ENCODE results near the gene BLOC1S3.

BLOC1S3 gene

GRCh38 chr19:45162608-45163143 is 15.9 kb upstream of the BLOC1S3 start:
- DNase-seq, result no peak

DNA sequence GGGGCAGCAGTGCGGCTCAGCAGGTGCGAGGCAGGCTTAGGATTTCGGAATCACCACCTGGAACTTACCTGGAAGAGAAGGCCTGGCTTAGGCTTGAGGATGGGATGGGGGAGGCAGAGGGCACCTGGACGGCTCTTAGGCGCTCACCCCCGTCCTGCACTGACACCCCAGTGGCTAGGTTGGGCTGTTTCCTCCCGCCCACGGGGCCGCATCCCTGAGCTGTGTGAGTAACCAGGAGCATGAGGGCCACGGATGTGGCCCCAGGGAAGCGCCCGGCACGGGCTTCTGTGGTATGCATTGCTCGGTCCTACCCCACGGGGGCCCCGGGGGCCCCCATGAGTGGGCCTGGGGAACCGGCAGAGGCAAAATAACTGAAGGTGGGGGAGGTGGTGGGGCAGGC is 15.4 kb upstream of the BLOC1S3 start:
- no peak for DNase-seq

DNA sequence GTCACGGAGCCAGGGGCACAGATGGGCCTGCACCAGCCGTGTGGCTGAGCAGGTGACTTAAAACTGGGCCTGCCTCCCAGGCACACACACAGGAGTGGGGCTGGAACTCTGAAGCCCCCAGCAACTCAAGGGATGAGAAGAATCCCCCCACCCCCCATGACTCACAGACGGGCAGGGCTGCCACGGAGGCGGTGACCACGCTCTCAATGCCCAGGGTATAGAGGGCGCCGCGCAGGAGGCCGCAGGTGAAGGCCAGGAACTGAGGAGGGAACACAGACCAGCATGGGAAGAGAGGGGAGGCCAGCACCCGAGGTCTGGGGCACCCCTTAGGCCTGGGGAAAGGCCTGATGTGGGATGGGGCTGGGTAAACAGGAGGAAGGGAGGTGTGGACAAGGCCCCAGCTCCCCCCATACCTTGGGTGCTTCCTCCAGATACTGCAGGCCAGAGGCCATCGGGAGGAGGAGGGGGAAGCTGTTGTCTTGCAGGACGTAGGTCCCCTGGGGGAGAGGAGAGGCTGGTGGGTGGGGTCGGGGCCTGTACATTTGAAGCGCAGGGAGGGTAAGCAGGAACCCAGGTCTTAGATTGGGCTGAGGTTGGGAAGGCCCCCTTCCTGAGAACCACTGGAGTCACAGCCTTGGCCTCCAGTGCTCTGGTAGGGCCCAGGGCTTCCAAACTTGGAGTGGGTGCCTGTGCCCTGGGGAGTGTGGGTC is 14.7 kb upstream of the BLOC1S3 start:
- no peak for DNase-seq

GRCh38 chr19:45164577-45165335 is 13.8 kb upstream of the BLOC1S3 start:
- no peak for DNase-seq

- no peak for DNase-seq
Measured at GRCh38 chr19:45166723-45167252, 11.8 kb upstream of the BLOC1S3 start.

- no peak for DNase-seq
Measured at GRCh38 chr19:45168767-45169351, 9.7 kb upstream of the BLOC1S3 start.

DNA sequence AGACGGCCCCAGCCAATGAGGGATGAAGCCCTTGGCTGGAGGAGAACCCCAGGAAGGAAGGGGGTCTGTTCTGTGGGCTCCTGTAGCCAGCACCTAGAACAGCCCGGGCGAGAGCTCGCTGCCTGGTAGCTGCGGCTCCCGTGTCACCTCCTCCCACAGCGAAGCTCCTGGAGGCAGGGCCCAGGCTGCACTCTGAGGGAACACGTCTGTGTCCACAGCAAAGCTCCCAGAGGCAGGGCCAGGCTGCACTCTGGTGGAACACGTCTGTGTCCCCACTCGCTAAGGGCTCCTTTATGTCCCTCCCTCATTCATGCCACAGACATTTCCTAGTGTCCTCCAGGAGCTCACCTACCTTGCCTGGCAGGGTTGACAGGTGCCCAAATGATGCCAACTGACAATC is 9.0 kb upstream of the BLOC1S3 start:
- no peak for DNase-seq

DNA sequence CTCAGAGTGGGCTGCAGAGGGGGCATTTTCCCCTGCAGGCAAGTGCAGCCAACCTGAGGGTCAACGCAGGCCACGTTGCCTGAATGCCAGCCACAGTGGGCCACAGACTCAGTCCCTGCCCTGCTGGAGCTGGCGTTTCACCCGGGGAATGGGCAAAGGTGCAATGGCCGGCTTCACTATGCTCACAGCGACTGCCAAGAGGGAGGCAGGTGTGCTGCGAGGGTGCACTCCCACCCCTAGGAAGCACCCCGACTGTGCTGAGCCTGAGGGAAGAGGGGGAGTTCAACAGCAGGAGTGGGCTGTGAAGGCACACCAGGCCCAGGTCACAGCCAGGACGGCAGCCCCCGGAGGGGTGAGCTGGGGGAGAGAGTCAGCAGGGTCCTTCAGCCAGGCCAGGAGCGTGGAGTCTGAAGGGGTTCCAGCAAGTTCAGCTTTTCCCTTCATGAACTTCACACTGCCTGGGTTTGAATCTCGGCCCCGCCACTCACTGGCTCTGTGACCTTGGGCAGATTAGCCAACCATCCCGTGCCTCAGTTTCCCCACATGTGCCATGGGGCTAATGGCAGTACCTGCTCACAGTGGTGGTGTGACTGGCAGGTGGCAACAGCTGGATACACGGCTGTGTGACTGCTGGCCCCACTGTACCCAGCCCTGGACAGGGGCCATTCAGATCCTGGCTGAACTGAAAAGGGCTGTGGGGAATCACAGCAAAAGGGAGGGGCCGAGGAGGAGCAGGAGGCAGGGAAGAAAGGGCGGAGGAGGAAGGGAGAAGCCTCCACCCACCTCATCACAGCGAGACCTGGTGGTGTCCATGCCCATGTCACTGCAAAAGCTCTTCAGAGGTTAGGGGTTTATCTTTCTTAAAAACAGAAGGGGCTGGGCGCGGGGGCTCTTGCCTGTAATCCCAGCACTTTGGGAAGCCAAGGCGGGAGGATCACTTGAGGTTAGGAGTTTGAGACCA is 8.2 kb upstream of the BLOC1S3 start:
- no peak for DNase-seq

DNA sequence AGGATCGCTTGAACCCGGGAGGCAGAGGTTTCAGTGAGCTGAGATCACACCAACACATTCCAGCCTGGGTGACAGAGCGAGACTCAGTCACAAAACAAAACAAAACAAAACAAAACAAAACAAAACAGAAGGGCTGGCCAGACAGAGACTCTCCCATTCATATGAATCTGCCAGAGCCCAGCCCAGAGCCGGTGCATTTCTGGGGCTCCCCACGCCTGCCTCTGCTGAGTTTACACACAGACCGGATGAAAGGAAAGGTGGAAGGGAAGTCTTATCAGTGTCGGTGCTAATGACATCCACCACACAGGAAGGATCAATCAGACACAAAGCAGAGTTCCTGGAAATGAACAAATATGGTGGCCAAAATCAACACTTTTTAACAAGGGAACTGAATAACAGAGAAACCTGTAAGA is 7.4 kb upstream of the BLOC1S3 start:
- DNase-seq, result no peak

DNA sequence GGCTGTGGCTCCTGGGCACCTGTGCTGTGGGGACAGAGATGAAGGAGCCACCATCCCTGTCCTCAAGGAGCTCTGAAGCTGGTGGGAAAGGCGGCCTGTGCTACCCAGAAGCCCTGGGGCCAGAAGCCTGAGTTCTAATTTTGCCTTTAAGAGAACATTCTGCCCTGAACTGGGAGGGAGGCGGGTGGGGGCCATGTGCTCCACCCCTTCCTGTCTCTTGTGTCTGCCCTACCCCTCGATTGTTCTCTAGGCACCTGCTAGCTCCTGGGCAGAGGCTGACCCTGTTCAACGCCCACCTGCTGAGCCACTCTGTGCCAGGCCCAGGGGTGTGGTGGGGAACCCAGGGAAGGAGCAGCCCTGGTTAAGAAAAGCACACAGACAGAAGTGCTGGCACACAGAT is 6.4 kb upstream of the BLOC1S3 start:
- DNase-seq, result no peak

GRCh38 chr19:45172611-45173208 is 5.9 kb upstream of the BLOC1S3 start:
- DNase-seq, result no peak

- no peak for DNase-seq
Measured at GRCh38 chr19:45173816-45174215, 4.8 kb upstream of the BLOC1S3 start.

- DNase-seq, result no peak
Measured at GRCh38 chr19:45175515-45176345, 2.9 kb upstream of the BLOC1S3 start.

- no peak for DNase-seq
Measured at GRCh38 chr19:45177817-45178261, 745 bp upstream of the BLOC1S3 start, which contains the start of gene TRAPPC6A. TSS of gene TRAPPC6A (minus strand) at chr19:45178237. CDS start at chr19:45178218, 19 bp downstream.

- DNase-seq, result no peak
Measured at GRCh38 chr19:45179072-45179891, 698 bp downstream of the BLOC1S3 start.

DNA sequence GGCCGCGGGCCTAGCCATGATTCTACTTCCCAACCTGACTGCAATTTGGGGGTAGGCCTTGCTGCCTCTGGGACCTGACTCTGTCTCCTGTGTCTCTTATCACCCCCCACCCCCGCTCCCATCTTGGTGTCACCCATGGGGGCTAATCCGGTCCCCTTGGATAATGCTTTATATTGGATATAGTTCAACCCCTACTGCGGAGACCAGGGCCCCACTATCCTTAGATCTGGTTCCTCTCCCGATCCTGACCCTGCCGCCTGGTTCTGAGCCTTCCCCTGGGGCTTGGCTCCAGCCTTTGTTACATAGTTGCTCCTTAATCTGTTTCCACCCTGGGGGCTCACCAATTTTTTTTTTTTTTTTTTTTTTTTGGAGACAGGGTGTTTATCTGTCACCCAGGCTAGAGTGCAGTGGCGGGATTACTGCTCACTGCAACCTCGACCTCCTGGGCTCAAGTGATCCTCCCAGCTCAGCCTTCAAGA is 1.3 kb downstream of the BLOC1S3 start:
- DNase-seq, result no peak

- no peak for DNase-seq
Measured at GRCh38 chr19:45180936-45181335, 2.4 kb downstream of the BLOC1S3 start.

GRCh38 chr19:45182758-45183157 is 4.2 kb downstream of the BLOC1S3 start:
- no peak for DNase-seq

DNA sequence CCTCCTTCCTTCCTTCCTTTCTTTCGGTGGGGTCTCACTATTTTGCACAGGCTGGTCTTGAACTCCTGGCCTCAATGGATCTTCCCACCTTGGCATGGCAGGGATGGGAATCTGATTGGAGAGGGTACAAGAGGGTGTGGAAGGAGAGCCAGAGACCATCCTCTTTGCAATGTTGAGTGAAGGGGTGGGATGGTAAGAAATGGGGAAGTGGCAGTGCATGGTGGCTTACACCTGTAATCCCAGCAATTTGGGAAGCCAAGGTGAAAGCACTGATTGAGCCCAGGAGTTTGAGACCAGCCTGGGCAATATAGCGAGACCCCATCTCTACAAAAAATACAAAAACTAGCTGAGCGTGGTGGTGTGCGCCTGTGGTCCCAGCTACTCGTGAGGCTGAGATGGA is 5.5 kb downstream of the BLOC1S3 start:
- DNase-seq, result no peak
